ENCODE results near the gene LNP1. TPM values are rescaled to one million over a fixed set of nuclear protein-coding genes. Genes with fewer than 3 reads are reported as not detected.

The LNP1 gene
- total and polyA plus RNA-seq, 2 of the 13 experiments (the other 11 are each of a cell fraction or from before 2014, with no cell fraction given) = 3.6 to 7.0 TPM

GRCh38 chr3:100411091-100411982, 10.0 kb downstream of the LNP1 start (continued):
- no peak for TF ChIP-seq ZNF574 (CRISPR knock-in tag; IDR thresholded peaks at IDR 0.05)
- TF ChIP-seq ZNF331 (CRISPR knock-in tag; IDR thresholded peaks at IDR 0.05) = no peak
- TF ChIP-seq ZNF143 (CRISPR knock-in tag; IDR thresholded peaks at IDR 0.05) = no peak
- no peak for TF ChIP-seq HNRNPL (IDR thresholded peaks at IDR 0.05; ENCODE audit: low read depth, low read length)
- TF ChIP-seq ZNF670 (CRISPR knock-in tag; IDR thresholded peaks at IDR 0.05; ENCODE audit: borderline replicate concordance) = no peak
- no peak for TF ChIP-seq KMT2A (CRISPR knock-in tag; IDR thresholded peaks at IDR 0.05)
- 0 out of 2 replicates have a peak, but pooled peaks have one; percentile 25 for TF ChIP-seq GFI1 (CRISPR knock-in tag; IDR thresholded peaks at IDR 0.05; ENCODE audit: borderline replicate concordance)
- TF ChIP-seq HDAC6 (IDR thresholded peaks at IDR 0.05; ENCODE audit: low read depth, low read length) = no peak
- no peak for TF ChIP-seq KLF9 (CRISPR knock-in tag; IDR thresholded peaks at IDR 0.05; ENCODE audit: low read depth)
- no peak for TF ChIP-seq FOXP1 (IDR thresholded peaks at IDR 0.05)
- TF ChIP-seq FOXP1 (CRISPR knock-in tag; IDR thresholded peaks at IDR 0.05) = peak; percentile 88
- TF ChIP-seq NFIB (CRISPR knock-in tag; IDR thresholded peaks at IDR 0.05; ENCODE audit: borderline replicate concordance) = no peak
- TF ChIP-seq GLI4 (CRISPR knock-in tag; IDR thresholded peaks at IDR 0.05; ENCODE audit: borderline replicate concordance) = peak; percentile 29; the same call in 1 of the 2 replicates
- TF ChIP-seq NR2F1 (CRISPR knock-in tag; IDR thresholded peaks at IDR 0.05) = no peak
- no peak for TF ChIP-seq MTF2 (CRISPR knock-in tag; IDR thresholded peaks at IDR 0.05; ENCODE audit: borderline replicate concordance)
- TF ChIP-seq GATAD2A (CRISPR knock-in tag; IDR thresholded peaks at IDR 0.05) = no peak
- TF ChIP-seq BRF2 (CRISPR knock-in tag; IDR thresholded peaks at IDR 0.05) = no peak; the same call in 1 of the 2 replicates
- TF ChIP-seq MYC (CRISPR knock-in tag; IDR thresholded peaks at IDR 0.05; ENCODE audit: borderline replicate concordance) = no peak
- TF ChIP-seq ZNF713 (CRISPR knock-in tag; IDR thresholded peaks at IDR 0.05) = no peak
- no peak for TF ChIP-seq KDM5B (CRISPR knock-in tag; IDR thresholded peaks at IDR 0.05; ENCODE audit: borderline replicate concordance)
- no peak for TF ChIP-seq BRCA1 (CRISPR knock-in tag; IDR thresholded peaks at IDR 0.05)
- no peak for TF ChIP-seq REST (IDR thresholded peaks at IDR 0.05; ENCODE audit: borderline replicate concordance in 1 of 2, low read depth in 1 of 2, low read length in 2 of 2)
